Psoas muscle (tissue), 8 donors: ENCODE measurements around the gene RNASE7. TPM values are rescaled to one million over a fixed set of nuclear protein-coding genes. Genes with fewer than 3 reads are reported as not detected.
"Not testable (repeated sequence)": the region's sequence is repeated elsewhere in the genome, so short reads cannot be mapped to it uniquely, and the experiment has no call there.

Experiments
- ATAC-seq, 4 donors: fragments of 200-7000 bp; cut with Tn5 transposase; one replicate each; pipeline ENCODE4 v1.9.1; 2020; ENCODE audit warnings: moderate library complexity in 3 of 4, mild to moderate bottlenecking in 2 of 4
- DNase-seq, 2 donors: peaks; one replicate each; pipeline ENCODE4 v3.0.0-alpha.2; 2020
- H3K27ac ChIP-seq: fragments of 200-600 bp; one replicate; pipeline ENCODE4 v1.8.0; 2022
- H3K27me3 ChIP-seq, 3 donors: fragments of 200-600 bp in 1 of 3; one replicate each; pipeline versions ENCODE4 v1.6.1 to v1.8.0; 2013 to 2022; ENCODE audit warnings: low read length in 2 of 3, mild to moderate bottlenecking in 2 of 3, moderate library complexity in 1 of 3; ENCODE audit not compliant: insufficient read depth in 3 of 3
- H3K36me3 ChIP-seq, 2 donors: fragments of 200-600 bp in 1 of 2; one replicate each; pipeline versions ENCODE4 v1.6.1 to v1.8.0; 2013 to 2022; ENCODE audit warnings: low read depth in 1 of 2, mild to moderate bottlenecking in 1 of 2, moderate library complexity in 1 of 2; ENCODE audit not compliant: insufficient read depth in 1 of 2
- H3K4me1 ChIP-seq: fragments of 200-600 bp; one replicate; pipeline ENCODE4 v1.8.0; 2022
- H3K4me3 ChIP-seq: fragments of 200-600 bp; one replicate; pipeline ENCODE4 v1.8.0; 2022; ENCODE audit warnings: mild to moderate bottlenecking
- H3K9me3 ChIP-seq: fragments of 200-600 bp; one replicate; pipeline ENCODE4 v1.8.0; 2022
- CTCF ChIP-seq: fragments of 200-600 bp; IDR thresholded peaks from one replicate; pipeline ENCODE4 v1.8.0; 2022; ENCODE audit warnings: antibody characterized with exemption
- WGBS, 3 donors: extraction: QIAGEN DNeasy Blood & Tissue Kit; methylation state at CpG; one replicate each; pipeline versions ENCODE4 v1.1.6 to v1.1.7; 2013; 5-methylcytosine and 5-hydroxymethylcytosine counted together
- intact Hi-C, 2 donors: fragments of 100-400 bp; cut with DNase I; formaldehyde crosslinking; loops; one replicate each; pipeline versions ENCODE4 v1.11.0 to v1.14.2; 2022
- polyA plus RNA-seq, 3 donors: library from polyadenylated mRNA; stranded (reverse); fragments of 200-250 nt; gene quantifications; one replicate each; pipeline ENCODE4 v1.2.3, GENCODE V29; 2013
- total RNA-seq, 4 donors: library from RNA; stranded (reverse); fragmentation: NEBNext Ultra II Directional in 2 of 4; extraction: Animal tissue kit (Norgen Biotek cat#: 25700) in 2 of 4; gene quantifications; one replicate each; pipeline versions ENCODE4 v1.2.1 to v1.2.4, GENCODE V29; 2021 to 2023
- donor health status: healthy with polysubstance abuse.
- donor health status: DM: no; HTN: no; CAD: no; lungs with moderate emphysema.
- donor health status: Bipolar disorder and iron deficiency.
- donor health status: healthy.
- donor health status: DM: yes; HTN: yes; CAD: no.
- donor health status: DM: no; HTN: no; CAD: no.
- donor health status: DM: no; HTN: no; CAD: no.
- donor health status: DM: yes; HTN: yes; CAD: no.

RNASE7 gene
- total and polyA plus RNA-seq, 7 donors: 0.15 to 1.9 (median 0.38) TPM; not detected in 1

GRCh38 chr14:21038441-21039422, 3.4 kb upstream of the RNASE7 start:
- peak; percentile 91 to 95 (median 92) for ATAC-seq
- Histone ChIP-seq H3K27me3 (no peaks in the 10 kb centered on the region), H3K4me3 (peak overlapping the region; percentile 36), H3K27ac (peak overlapping the region; percentile 84), H3K36me3 (no peaks in the 10 kb centered on the region), H3K9me3 (no peaks in the 10 kb centered on the region), H3K4me1 (peaks cover 65% of the 10 kb centered on the region)
- intact Hi-C loops: loop anchor here (1.0 kb wide), 2 partner anchors 13 to 24 kb away; partner anchors contain the start of gene NDRG2 (in 1 of the 2)
- TF ChIP-seq CTCF: no peak
- WGBS, 3 donors: 6 to 11% (median 10%) methylated on average over 10 of the region's 10 CpGs
- DNase-seq: peak; percentile 90 to 96

GRCh38 chr14:21039585-21040369, 2.4 kb upstream of the RNASE7 start:
- Histone ChIP-seq H3K4me1 (peaks cover 73% of the 10 kb centered on the region), H3K9me3 (no peaks in the 10 kb centered on the region), H3K27me3 (no peaks in the 10 kb centered on the region), H3K27ac (peak overlapping the region; percentile 84), H3K36me3 (no peaks in the 10 kb centered on the region), H3K4me3 (peak overlapping the region; percentile 36)
- ATAC-seq: peak; percentile 62 to 78 (median 68)
- TF ChIP-seq CTCF: peak; percentile 80
- peak; percentile 32 to 70 for DNase-seq
- intact Hi-C loops: loop anchor here (1.0 to 5.0 kb wide), 4 partner anchors 14 to 342 kb away; partner anchors contain the start of gene NDRG2 (in 1 of the 2)
- 27 to 47% (median 33%) methylated on average over 8 of the region's 8 CpGs for WGBS, 3 donors

- Histone ChIP-seq H3K4me3 (no peak overlapping the region), H3K27me3 (no peaks in the 10 kb centered on the region), H3K9me3 (no peaks in the 10 kb centered on the region), H3K4me1 (peaks cover 73% of the 10 kb centered on the region), H3K27ac (no peak overlapping the region), H3K36me3 (no peaks in the 10 kb centered on the region)
- 73 to 84% (median 76%) methylated on average over 8 of the region's 8 CpGs for WGBS, 3 donors
- DNase-seq (no peak), ATAC-seq (no peak)
- intact Hi-C loops: loop anchor here (1.0 to 5.0 kb wide), 3 partner anchors 26 to 343 kb away; no protein-coding TSS in a partner anchor
- TF ChIP-seq CTCF: no peak
These were observed 1.7 kb upstream of the RNASE7 start for GRCh38 chr14:21040370-21040925.

- 85 to 90% (median 90%) methylated on average over 3 of the region's 3 CpGs for WGBS, 3 donors
- not testable (repeated sequence) for H3K4me3 ChIP-seq, H3K27me3 ChIP-seq, ATAC-seq, DNase-seq, H3K9me3 ChIP-seq, H3K36me3 ChIP-seq
- H3K4me1 ChIP-seq: peaks cover 73% of the 10 kb centered on the region
- peak overlapping the region; percentile 32 for H3K27ac ChIP-seq
- intact Hi-C loops: loop anchor here (1.0 to 5.0 kb wide), 3 partner anchors 27 to 344 kb away; no protein-coding TSS in a partner anchor
These were observed 1.2 kb upstream of the RNASE7 start for GRCh38 chr14:21040941-21041340.
